Muscle layer of colon (tissue), 2 donors: ENCODE measurements around the gene MDH1B.
"Not testable (repeated sequence)": the region's sequence is repeated elsewhere in the genome, so short reads cannot be mapped to it uniquely, and the experiment has no call there.

Experiments
- H3K27ac ChIP-seq: one replicate; pipeline ENCODE4 v1.7.0; 2013; ENCODE audit warnings: low read depth, mild to moderate bottlenecking, low read length, moderate library complexity
- H3K27me3 ChIP-seq, 2 donors: one replicate each; pipeline ENCODE4 v1.7.0; 2013; ENCODE audit warnings: low read length in 2 of 2, mild to moderate bottlenecking in 2 of 2; ENCODE audit not compliant: insufficient read depth in 2 of 2, control insufficient read depth in 1 of 2
- H3K36me3 ChIP-seq: one replicate; pipeline ENCODE4 v1.7.0; 2013; ENCODE audit warnings: mild to moderate bottlenecking, low read length; ENCODE audit not compliant: insufficient read depth
- H3K4me1 ChIP-seq: one replicate; pipeline ENCODE4 v1.7.0; 2013; ENCODE audit warnings: mild to moderate bottlenecking, low read length; ENCODE audit not compliant: insufficient read depth
- H3K4me3 ChIP-seq, 2 donors: one replicate each; pipeline ENCODE4 v1.7.0; 2013; ENCODE audit warnings: low read length in 2 of 2, low read depth in 1 of 2, mild to moderate bottlenecking in 1 of 2, moderate library complexity in 1 of 2
- H3K9ac ChIP-seq: one replicate; pipeline ENCODE4 v1.7.0; 2013; ENCODE audit warnings: low read length
- H3K9me3 ChIP-seq: one replicate; pipeline ENCODE4 v1.7.0; 2013; ENCODE audit warnings: mild to moderate bottlenecking, low read length
- donor health status: abdominal sarcoma.
- donor health status: Adenocarcinoma of cecum.

The MDH1B gene

GRCh38 chr2:206715183-206715582 lies 49.9 kb downstream of the MDH1B start:
- not testable (repeated sequence) for H3K36me3 ChIP-seq, H3K4me1 ChIP-seq, H3K9ac ChIP-seq, H3K9me3 ChIP-seq, H3K27me3 ChIP-seq, H3K4me3 ChIP-seq, H3K27ac ChIP-seq

DNA sequence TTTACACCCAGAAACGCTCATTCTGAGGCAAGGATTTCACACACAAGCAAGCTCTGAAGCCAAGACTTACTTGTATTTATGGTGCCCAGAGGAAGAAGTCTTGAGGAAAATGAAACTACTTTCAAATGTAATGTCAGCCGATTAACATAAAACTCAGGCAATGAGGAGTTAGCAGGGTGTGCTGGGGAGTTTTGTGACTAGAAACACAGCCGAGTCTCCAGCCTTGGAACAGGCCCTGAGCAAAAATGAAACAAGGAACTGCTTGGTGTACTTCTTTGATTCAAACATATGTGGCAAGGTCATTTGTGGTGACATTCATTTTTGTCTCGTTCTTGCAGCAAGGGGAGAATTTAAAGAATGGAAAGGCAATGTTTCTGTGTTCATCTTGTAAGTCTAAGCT lies 51.4 kb downstream of the MDH1B start:
- no peak overlapping the region for H3K9ac ChIP-seq
- no peak overlapping the region for H3K4me3 ChIP-seq
- no peaks in the 10 kb centered on the region for H3K9me3 ChIP-seq
- H3K36me3 ChIP-seq: no peaks in the 10 kb centered on the region
- no peak overlapping the region for H3K27ac ChIP-seq
- H3K4me1 ChIP-seq: no peaks in the 10 kb centered on the region
- H3K27me3 ChIP-seq: no peaks in the 10 kb centered on the region

GRCh38 chr2:206708286-206708685 lies 56.8 kb downstream of the MDH1B start:
- Histone ChIP-seq H3K27me3 (no peaks in the 10 kb centered on the region), H3K4me1 (no peaks in the 10 kb centered on the region), H3K4me3 (no peak overlapping the region), H3K9ac (no peak overlapping the region), H3K27ac (no peak overlapping the region), H3K9me3 (no peaks in the 10 kb centered on the region), H3K36me3 (no peaks in the 10 kb centered on the region)

DNA sequence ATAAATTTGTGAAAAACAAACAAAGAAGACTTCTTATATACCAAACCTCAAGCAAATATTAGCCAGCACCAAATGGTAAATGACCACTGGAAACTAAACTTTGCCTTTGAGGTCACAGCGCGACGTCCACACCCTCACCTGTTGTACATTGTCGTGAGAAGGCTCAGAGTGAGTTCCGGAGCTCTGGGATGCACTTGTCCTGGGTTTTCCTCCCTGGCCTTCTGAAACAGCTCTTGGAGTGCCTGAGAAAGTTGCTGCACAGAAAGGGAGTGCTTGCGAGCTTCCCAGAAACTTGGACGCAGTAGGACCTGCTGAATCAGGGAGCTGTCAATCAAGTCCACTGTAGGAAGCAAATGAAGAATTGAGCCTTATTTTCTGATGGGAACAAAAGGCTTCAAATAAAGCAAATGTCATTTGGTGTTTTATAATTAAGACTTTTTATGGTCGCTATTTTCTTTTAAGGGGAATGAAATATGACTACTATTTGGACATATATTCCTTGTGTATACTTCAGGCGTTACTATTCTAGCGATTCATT lies 57.9 kb downstream of the MDH1B start:
- no peak overlapping the region for H3K27ac ChIP-seq
- no peak overlapping the region for H3K9ac ChIP-seq
- H3K9me3 ChIP-seq: no peaks in the 10 kb centered on the region

GRCh38 chr2:206701952-206702605 lies 63.0 kb downstream of the MDH1B start:
- no peak overlapping the region for H3K9ac ChIP-seq
- H3K4me3 ChIP-seq: no peak overlapping the region
- H3K9me3 ChIP-seq: no peaks in the 10 kb centered on the region
- no peaks in the 10 kb centered on the region for H3K27me3 ChIP-seq
- H3K4me1 ChIP-seq: no peaks in the 10 kb centered on the region
- H3K36me3 ChIP-seq: no peaks in the 10 kb centered on the region
- H3K27ac ChIP-seq: no peak overlapping the region

More for the DNA sequence above, 57.9 kb downstream of the MDH1B start:
- Histone ChIP-seq H3K4me1 (no peaks in the 10 kb centered on the region), H3K36me3 (no peaks in the 10 kb centered on the region), H3K4me3 (no peak overlapping the region), H3K27me3 (no peaks in the 10 kb centered on the region)

GRCh38 chr2:206700156-206700555 lies 65.0 kb downstream of the MDH1B start:
- Histone ChIP-seq H3K36me3 (no peaks in the 10 kb centered on the region), H3K27me3 (no peaks in the 10 kb centered on the region), H3K27ac (no peak overlapping the region), H3K4me1 (no peaks in the 10 kb centered on the region), H3K9ac (no peak overlapping the region), H3K4me3 (no peak overlapping the region), H3K9me3 (no peaks in the 10 kb centered on the region)

GRCh38 chr2:206698811-206699210 lies 66.3 kb downstream of the MDH1B start:
- H3K27me3 ChIP-seq: no peaks in the 10 kb centered on the region
- no peaks in the 10 kb centered on the region for H3K9me3 ChIP-seq
- no peak overlapping the region for H3K27ac ChIP-seq
- no peak overlapping the region for H3K9ac ChIP-seq
- H3K4me1 ChIP-seq: no peaks in the 10 kb centered on the region
- no peaks in the 10 kb centered on the region for H3K36me3 ChIP-seq
- H3K4me3 ChIP-seq: no peak overlapping the region

DNA sequence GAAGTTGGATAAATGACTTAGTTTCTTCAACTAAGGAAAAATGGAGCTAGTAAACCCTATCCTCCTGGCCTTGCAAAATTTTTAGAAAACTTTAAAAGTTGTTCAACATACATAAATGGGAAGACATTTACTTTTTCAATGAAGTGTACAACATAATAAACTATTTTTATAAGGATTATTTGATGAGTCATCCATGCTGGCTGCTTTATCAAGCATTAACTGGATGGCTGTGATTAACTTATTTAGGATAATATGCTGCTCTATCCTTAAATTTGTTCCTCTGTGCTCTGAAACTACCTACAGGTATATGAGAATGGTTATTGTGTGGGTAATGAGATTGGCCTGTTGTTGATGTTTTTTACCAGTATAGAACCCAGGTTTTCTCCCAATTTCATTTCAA lies 68.2 kb downstream of the MDH1B start:
- Histone ChIP-seq H3K9me3 (no peaks in the 10 kb centered on the region), H3K36me3 (no peaks in the 10 kb centered on the region), H3K4me1 (no peaks in the 10 kb centered on the region), H3K4me3 (no peak overlapping the region), H3K27ac (no peak overlapping the region), H3K9ac (no peak overlapping the region), H3K27me3 (no peaks in the 10 kb centered on the region)

DNA sequence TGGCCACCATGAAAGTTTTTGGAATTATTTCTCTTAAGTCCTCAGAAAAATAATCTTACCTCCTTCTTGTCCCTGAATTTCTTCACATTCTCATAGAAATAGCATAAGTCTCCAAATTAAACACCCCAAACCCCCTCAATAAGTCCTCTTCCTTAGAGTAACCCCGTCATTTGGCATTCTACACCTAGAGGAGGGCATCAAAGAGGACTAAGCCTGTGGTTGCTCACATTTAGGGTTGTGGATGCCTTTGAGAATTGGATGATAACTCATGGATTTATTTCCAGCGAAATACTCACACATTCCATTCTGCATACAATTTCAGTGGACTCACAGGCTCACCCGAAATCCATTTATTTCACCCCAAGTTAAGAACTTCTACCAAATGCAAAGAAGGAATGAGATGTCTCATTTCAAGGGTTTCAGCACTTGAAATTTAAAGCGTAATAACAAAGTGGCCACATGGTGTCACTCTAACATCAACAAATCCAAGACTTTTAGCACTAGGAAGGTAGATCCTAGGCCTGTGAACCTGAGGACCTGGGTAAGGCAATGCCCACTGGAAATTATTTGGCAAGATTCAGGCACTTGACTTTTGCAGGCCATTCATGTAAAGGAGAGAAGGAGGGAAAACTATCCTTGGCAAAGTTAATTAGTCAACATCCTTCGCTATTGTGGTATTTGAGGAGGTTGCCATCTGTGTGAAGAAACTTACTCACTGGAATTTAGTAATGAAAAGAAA lies 71.6 kb downstream of the MDH1B start:
- no peaks in the 10 kb centered on the region for H3K36me3 ChIP-seq
- H3K27me3 ChIP-seq: no peaks in the 10 kb centered on the region
- no peak overlapping the region for H3K27ac ChIP-seq
- no peak overlapping the region for H3K9ac ChIP-seq
- no peak overlapping the region for H3K4me3 ChIP-seq
- H3K4me1 ChIP-seq: no peaks in the 10 kb centered on the region
- no peaks in the 10 kb centered on the region for H3K9me3 ChIP-seq

GRCh38 chr2:206692971-206693370 lies 72.2 kb downstream of the MDH1B start:
- Histone ChIP-seq H3K4me3 (no peak overlapping the region), H3K27ac (no peak overlapping the region), H3K9ac (no peak overlapping the region), H3K4me1 (no peaks in the 10 kb centered on the region), H3K36me3 (no peaks in the 10 kb centered on the region), H3K27me3 (no peaks in the 10 kb centered on the region), H3K9me3 (no peaks in the 10 kb centered on the region)

GRCh38 chr2:206688990-206689389 lies 76.1 kb downstream of the MDH1B start:
- no peak overlapping the region for H3K4me3 ChIP-seq
- H3K4me1 ChIP-seq: no peaks in the 10 kb centered on the region
- no peaks in the 10 kb centered on the region for H3K36me3 ChIP-seq
- H3K27ac ChIP-seq: no peak overlapping the region
- no peaks in the 10 kb centered on the region for H3K27me3 ChIP-seq
- H3K9ac ChIP-seq: no peak overlapping the region
- no peaks in the 10 kb centered on the region for H3K9me3 ChIP-seq

- Histone ChIP-seq H3K27ac (no peak overlapping the region), H3K27me3 (no peaks in the 10 kb centered on the region), H3K4me1 (no peaks in the 10 kb centered on the region), H3K9me3 (no peaks in the 10 kb centered on the region), H3K9ac (no peak overlapping the region), H3K4me3 (no peak overlapping the region), H3K36me3 (no peaks in the 10 kb centered on the region)
Measured at GRCh38 chr2:206688453-206688852, 76.7 kb downstream of the MDH1B start.
